Astrocyte (in vitro differentiated cells and primary cell): ENCODE measurements around the gene AOAH.
"Not testable (repeated sequence)": the region's sequence is repeated elsewhere in the genome, so short reads cannot be mapped to it uniquely, and the experiment has no call there.

Experiments
- EZH2 ChIP-seq: IDR thresholded peaks from 2 replicates; pipeline ENCODE4 v1.6.1; 2012; ENCODE audit warnings: mild to moderate bottlenecking, low read length, inconsistent platforms; ENCODE audit not compliant: insufficient read depth
- TF ChIP-seq, protein P1 (sequence below): IDR thresholded peaks from 2 replicates; pipeline ENCODE4 v1.5.1; 2011; ENCODE audit warnings: low read depth, mild to moderate bottlenecking, inconsistent platforms, low read length, moderate library complexity; ENCODE audit not compliant: insufficient read depth

DNA sequence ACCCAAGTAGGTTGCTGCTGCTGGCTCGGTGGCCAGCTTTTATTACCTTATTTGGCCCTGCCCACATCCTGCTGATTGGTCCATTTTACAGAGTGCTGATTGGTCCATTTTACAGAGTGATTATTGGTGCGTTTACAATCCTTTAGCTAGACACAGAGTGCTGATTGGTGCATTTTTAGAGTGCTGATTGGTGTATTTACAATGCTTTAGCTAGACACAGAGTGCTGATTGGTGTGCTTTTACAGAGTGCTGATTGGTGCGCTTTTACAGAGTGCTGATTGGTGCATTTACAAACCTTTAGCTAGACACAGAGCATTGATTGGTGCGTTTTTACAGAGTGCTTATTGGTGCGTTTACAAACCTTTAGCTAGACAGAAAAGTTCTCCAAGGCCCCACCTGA is 219.7 kb downstream of the AOAH start:
- TF ChIP-seq, protein P1, sequence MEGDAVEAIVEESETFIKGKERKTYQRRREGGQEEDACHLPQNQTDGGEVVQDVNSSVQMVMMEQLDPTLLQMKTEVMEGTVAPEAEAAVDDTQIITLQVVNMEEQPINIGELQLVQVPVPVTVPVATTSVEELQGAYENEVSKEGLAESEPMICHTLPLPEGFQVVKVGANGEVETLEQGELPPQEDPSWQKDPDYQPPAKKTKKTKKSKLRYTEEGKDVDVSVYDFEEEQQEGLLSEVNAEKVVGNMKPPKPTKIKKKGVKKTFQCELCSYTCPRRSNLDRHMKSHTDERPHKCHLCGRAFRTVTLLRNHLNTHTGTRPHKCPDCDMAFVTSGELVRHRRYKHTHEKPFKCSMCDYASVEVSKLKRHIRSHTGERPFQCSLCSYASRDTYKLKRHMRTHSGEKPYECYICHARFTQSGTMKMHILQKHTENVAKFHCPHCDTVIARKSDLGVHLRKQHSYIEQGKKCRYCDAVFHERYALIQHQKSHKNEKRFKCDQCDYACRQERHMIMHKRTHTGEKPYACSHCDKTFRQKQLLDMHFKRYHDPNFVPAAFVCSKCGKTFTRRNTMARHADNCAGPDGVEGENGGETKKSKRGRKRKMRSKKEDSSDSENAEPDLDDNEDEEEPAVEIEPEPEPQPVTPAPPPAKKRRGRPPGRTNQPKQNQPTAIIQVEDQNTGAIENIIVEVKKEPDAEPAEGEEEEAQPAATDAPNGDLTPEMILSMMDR = not testable (repeated sequence)
- not testable (repeated sequence) for TF ChIP-seq EZH2
